Measurements from ENCODE around the gene AGBL4. TPM values are rescaled to one million over a fixed set of nuclear protein-coding genes. Genes with fewer than 3 reads are reported as not detected.

Gene AGBL4
- total and polyA plus RNA-seq, 7 donors, result 0.09 to 0.36 (median 0.16) TPM; not detected in 4

- Histone ChIP-seq H3K4me3 (no peak overlapping the region), H3K4me1 (no peaks in the 10 kb centered on the region), H3K36me3 (no peaks in the 10 kb centered on the region), H3K27ac (no peak overlapping the region), H3K9me3 (no peaks in the 10 kb centered on the region), H3K27me3 (no peaks in the 10 kb centered on the region)
- TF ChIP-seq POLR2AphosphoS5 (IDR thresholded peaks at IDR 0.05) (no peak), POLR2A (IDR thresholded peaks at IDR 0.05) (no peak), EP300 (IDR thresholded peaks at IDR 0.05) (no peak)
- TF ChIP-seq, protein P1, sequence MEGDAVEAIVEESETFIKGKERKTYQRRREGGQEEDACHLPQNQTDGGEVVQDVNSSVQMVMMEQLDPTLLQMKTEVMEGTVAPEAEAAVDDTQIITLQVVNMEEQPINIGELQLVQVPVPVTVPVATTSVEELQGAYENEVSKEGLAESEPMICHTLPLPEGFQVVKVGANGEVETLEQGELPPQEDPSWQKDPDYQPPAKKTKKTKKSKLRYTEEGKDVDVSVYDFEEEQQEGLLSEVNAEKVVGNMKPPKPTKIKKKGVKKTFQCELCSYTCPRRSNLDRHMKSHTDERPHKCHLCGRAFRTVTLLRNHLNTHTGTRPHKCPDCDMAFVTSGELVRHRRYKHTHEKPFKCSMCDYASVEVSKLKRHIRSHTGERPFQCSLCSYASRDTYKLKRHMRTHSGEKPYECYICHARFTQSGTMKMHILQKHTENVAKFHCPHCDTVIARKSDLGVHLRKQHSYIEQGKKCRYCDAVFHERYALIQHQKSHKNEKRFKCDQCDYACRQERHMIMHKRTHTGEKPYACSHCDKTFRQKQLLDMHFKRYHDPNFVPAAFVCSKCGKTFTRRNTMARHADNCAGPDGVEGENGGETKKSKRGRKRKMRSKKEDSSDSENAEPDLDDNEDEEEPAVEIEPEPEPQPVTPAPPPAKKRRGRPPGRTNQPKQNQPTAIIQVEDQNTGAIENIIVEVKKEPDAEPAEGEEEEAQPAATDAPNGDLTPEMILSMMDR (IDR thresholded peaks at IDR 0.05), result no peak
- 78 to 82% methylated on average over 4 of the region's 4 CpGs for WGBS, 2 donors
- DNase-seq, result no peak
- intact Hi-C loops (cut with DNase I), result no loop called here
Observed at GRCh38 chr1:49185450-49185980, 838.2 kb downstream of the AGBL4 start.

GRCh38 chr1:49183489-49183888, 840.3 kb downstream of the AGBL4 start:
- no peak for DNase-seq
- no peaks in the 10 kb centered on the region for H3K9me3 ChIP-seq
- H3K36me3 ChIP-seq, result no peaks in the 10 kb centered on the region
- H3K4me3 ChIP-seq, result no peak overlapping the region
- TF ChIP-seq POLR2A (IDR thresholded peaks at IDR 0.05) (no peak), POLR2AphosphoS5 (IDR thresholded peaks at IDR 0.05) (no peak), EP300 (IDR thresholded peaks at IDR 0.05) (no peak)
- TF ChIP-seq, protein P1 (IDR thresholded peaks at IDR 0.05), result no peak
- no peaks in the 10 kb centered on the region for H3K27me3 ChIP-seq
- intact Hi-C loops (cut with DNase I), result no loop called here
- no peaks in the 10 kb centered on the region for H3K4me1 ChIP-seq
- no peak overlapping the region for H3K27ac ChIP-seq

- intact Hi-C loops (cut with DNase I), result no loop called here
- H3K4me1 ChIP-seq, result no peaks in the 10 kb centered on the region
- 74 to 83% methylated on average over 2 of the region's 2 CpGs for WGBS, 2 donors
Observed at GRCh38 chr1:49181033-49181432, 842.7 kb downstream of the AGBL4 start.

GRCh38 chr1:49171941-49172593, 851.7 kb downstream of the AGBL4 start:
- Histone ChIP-seq H3K4me3 (no peak overlapping the region), H3K36me3 (no peaks in the 10 kb centered on the region), H3K27ac (no peak overlapping the region), H3K4me1 (no peaks in the 10 kb centered on the region), H3K9me3 (no peaks in the 10 kb centered on the region), H3K27me3 (no peaks in the 10 kb centered on the region)
- TF ChIP-seq EP300 (IDR thresholded peaks at IDR 0.05) (no peak), POLR2AphosphoS5 (IDR thresholded peaks at IDR 0.05) (no peak), POLR2A (IDR thresholded peaks at IDR 0.05) (no peak)
- TF ChIP-seq, protein P1 (IDR thresholded peaks at IDR 0.05), result no peak
- no peak for DNase-seq
- WGBS, 2 donors, result 82 to 85% methylated on average over 2 of the region's 2 CpGs
- intact Hi-C loops (cut with DNase I), result no loop called here

More at GRCh38 chr1:49181033-49181432, 842.7 kb downstream of the AGBL4 start:
- Histone ChIP-seq H3K4me3 (no peak overlapping the region), H3K9me3 (no peaks in the 10 kb centered on the region), H3K27ac (no peak overlapping the region), H3K27me3 (no peaks in the 10 kb centered on the region), H3K36me3 (no peaks in the 10 kb centered on the region)
- DNase-seq, result no peak
- no peak for TF ChIP-seq POLR2A (IDR thresholded peaks at IDR 0.05)
- TF ChIP-seq, protein P1 (IDR thresholded peaks at IDR 0.05), result no peak
- no peak for TF ChIP-seq EP300 (IDR thresholded peaks at IDR 0.05)
- no peak for TF ChIP-seq POLR2AphosphoS5 (IDR thresholded peaks at IDR 0.05)
